Urothelium cell line (cell line): ENCODE results near the gene SDHB.

Experiments used
- DNase-seq: peaks from one replicate; pipeline ENCODE4 v3.0.0; 2011; ENCODE audit warnings: low spot score, mixed read lengths
- FAIRE-seq: peaks from 2 replicates; lab custom pipeline; 2011; peaks lifted over from hg19 to GRCh38; lab: Jason Lieb, UNC

The SDHB gene

GRCh38 chr1:16991571-16991970, 62.3 kb downstream of the SDHB start:
- DNase-seq (no peak), FAIRE-seq (no peak)

- DNase-seq (no peak), FAIRE-seq (no peak)
These were observed 64.0 kb downstream of the SDHB start for GRCh38 chr1:16989676-16990391.

- FAIRE-seq (no peak), DNase-seq (no peak)
These were observed 65.6 kb downstream of the SDHB start for GRCh38 chr1:16988210-16988609.

- FAIRE-seq (no peak), DNase-seq (peak; percentile 37)
These were observed 66.9 kb downstream of the SDHB start for GRCh38 chr1:16986962-16987361.

GRCh38 chr1:16986560-16986959, 67.3 kb downstream of the SDHB start:
- FAIRE-seq (no peak), DNase-seq (no peak)

GRCh38 chr1:16986113-16986512, 67.7 kb downstream of the SDHB start:
- DNase-seq (no peak), FAIRE-seq (no peak)

- DNase-seq (peak; percentile 58), FAIRE-seq (no peak)
These were observed 69.1 kb downstream of the SDHB start for GRCh38 chr1:16984717-16985116.

GRCh38 chr1:16983649-16984048, 70.2 kb downstream of the SDHB start:
- FAIRE-seq (no peak), DNase-seq (no peak)

GRCh38 chr1:16982902-16983301, 70.9 kb downstream of the SDHB start:
- DNase-seq = no peak
- FAIRE-seq = no peak

GRCh38 chr1:16981269-16981849, 72.5 kb downstream of the SDHB start:
- DNase-seq (peak; percentile 68), FAIRE-seq (no peak)

GRCh38 chr1:16980473-16981268, 73.2 kb downstream of the SDHB start, which contains the start of gene MFAP2:
TSS of gene MFAP2 (minus strand) at chr1:16980620. CDS start at chr1:16978273, 2,347 bp downstream.
- DNase-seq (peak; percentile 78), FAIRE-seq (no peak)

- DNase-seq = peak; percentile 48
- no peak for FAIRE-seq
These were observed 74.1 kb downstream of the SDHB start for GRCh38 chr1:16979475-16980327.

GRCh38 chr1:16978567-16979474, 75.0 kb downstream of the SDHB start:
- FAIRE-seq (no peak), DNase-seq (no peak)

GRCh38 chr1:16978139-16978538, 75.7 kb downstream of the SDHB start:
- no peak for FAIRE-seq
- no peak for DNase-seq

GRCh38 chr1:16977377-16977776, 76.5 kb downstream of the SDHB start:
- DNase-seq = no peak
- FAIRE-seq = no peak

- DNase-seq = no peak
- no peak for FAIRE-seq
These were observed 76.9 kb downstream of the SDHB start for GRCh38 chr1:16976966-16977365.

- FAIRE-seq (no peak), DNase-seq (no peak)
These were observed 78.0 kb downstream of the SDHB start for GRCh38 chr1:16975838-16976237.

GRCh38 chr1:16975211-16975610, 78.6 kb downstream of the SDHB start:
- no peak for FAIRE-seq

GRCh38 chr1:16973215-16973614, 80.6 kb downstream of the SDHB start:
- DNase-seq (no peak), FAIRE-seq (no peak)

More at GRCh38 chr1:16975211-16975610, 78.6 kb downstream of the SDHB start:
- DNase-seq = no peak
